OCI-M2 (cell line): ENCODE results near the gene HS3ST5.

ENCODE experiments used
- DNase-seq: peaks from one replicate; lab custom pipeline; 2025; ENCODE audit not compliant: unreplicated experiment; lab: John Stamatoyannopoulos, UW

HS3ST5 gene, protein sequence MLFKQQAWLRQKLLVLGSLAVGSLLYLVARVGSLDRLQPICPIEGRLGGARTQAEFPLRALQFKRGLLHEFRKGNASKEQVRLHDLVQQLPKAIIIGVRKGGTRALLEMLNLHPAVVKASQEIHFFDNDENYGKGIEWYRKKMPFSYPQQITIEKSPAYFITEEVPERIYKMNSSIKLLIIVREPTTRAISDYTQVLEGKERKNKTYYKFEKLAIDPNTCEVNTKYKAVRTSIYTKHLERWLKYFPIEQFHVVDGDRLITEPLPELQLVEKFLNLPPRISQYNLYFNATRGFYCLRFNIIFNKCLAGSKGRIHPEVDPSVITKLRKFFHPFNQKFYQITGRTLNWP

DNA sequence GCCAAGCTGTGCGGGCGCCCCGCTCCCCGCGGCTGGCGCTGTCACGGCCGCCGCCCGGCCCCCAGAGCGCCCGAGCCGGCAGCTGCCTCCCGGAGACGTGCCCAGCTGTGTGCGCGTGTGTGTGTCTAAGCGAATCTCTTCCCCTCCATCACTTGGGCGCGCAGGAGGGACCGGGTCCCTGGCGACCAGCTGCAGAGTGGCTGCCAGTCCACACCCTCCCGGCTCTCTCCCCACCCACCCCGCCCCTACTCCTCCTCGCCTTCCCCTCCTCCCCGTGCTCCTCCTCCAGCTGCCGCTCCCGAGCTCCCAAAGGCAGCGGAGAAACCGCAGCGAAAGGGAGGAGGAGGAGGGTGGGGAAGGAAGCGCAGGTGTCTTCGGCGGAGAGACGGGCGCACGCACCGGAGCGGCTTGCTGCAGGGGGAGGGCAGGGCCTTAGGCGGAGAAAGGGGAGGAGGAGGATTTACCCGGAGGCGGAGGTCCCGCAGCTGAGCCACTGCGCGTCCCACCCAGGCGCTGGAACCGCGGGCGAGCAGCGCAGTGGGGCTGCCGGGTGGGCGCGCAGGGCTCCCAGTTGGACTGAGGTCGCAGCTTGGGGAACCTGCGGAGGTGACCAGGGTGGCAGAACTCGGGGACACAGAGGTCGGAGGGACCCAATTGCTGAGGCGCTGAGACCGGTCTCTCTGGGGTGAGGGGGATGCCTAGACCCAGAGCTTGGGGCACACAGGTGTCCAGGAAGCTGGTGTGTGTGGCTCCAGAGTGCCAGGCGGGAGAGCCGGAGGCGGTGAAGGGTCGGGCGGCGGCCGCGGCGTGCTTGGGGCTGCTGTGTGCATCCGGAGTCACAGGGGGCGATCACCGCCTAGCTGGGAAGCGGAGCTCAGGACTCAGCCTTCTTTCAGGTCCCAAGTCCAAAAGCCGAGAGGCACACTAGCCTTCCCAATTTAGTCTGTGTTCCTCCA is at the start of gene HS3ST5:
TSS of gene HS3ST5 (minus strand) at position 198 of the 956 bp plus-strand sequence. CDS start 280,178 bp downstream, outside the sequence.
- no peak for DNase-seq

- no peak for DNase-seq
These were observed 47.4 kb upstream of the HS3ST5 start for GRCh38 chr6:114390176-114390575.

DNA sequence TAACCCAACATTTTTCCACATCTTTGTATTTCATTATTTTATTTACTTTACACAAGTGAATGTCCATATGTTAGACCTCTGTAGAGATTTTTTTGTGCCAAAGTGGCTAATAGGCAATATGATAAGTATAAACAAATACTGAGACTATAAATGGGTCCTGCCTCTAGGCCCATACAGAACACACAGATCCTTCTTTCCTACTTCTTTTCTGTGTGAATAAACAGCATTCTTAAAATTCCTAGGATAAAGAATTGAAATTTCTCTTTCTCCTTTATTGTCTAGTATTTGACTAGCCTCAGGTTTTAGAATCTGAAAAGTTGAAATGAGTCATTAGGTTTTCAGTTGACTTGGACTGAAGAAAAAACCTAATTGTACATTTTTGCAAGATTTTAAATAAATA is 46.3 kb upstream of the HS3ST5 start:
- DNase-seq: no peak

DNA sequence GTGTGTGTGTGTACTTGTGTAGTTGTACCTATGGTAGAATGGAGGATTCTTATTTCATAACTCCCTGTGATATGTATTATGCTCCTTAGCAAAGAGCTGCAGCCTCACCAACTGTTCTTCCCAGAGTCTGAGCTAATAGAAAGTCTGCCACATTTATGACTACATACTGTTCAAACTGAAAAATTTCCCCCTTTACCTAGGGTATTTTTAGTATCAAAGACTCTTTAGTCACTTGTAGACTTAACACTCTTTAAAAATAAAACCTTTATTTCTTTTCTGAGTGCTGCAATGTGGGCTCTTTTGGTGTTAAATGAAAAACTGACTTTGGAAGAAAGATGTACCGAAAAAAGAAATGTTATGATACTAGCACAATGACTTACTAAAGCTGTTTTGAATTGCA is 39.6 kb upstream of the HS3ST5 start:
- no peak for DNase-seq

- no peak for DNase-seq
These were observed 35.1 kb upstream of the HS3ST5 start for GRCh38 chr6:114377881-114378280.

DNA sequence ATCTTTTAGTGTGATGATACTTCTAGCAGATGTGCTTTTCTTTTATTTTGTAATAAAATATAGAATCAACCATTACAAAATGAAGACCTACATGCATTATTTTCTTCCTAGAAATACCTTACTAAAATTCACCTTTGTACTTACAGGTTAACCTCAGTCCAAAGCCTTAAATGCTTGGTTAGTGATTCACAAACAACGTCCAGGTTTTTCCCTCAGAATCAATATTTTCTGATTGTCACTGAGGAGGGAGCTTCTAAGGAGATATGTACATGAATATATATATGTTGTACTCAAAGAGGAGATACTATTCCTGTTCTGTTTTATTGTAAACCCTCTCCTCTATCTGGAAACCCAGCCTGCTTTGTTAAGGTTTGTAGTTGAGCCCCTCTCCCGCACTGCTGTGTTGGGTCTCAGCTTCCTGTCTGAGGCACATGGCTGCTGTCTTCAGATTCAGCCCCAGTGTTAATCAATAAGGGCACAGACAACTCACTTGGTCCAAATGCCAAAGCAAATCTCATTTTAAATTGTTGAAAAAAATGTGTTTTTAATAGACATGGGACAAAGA is 33.9 kb upstream of the HS3ST5 start:
- no peak for DNase-seq

- DNase-seq: no peak
These were observed 32.8 kb upstream of the HS3ST5 start for GRCh38 chr6:114375541-114376192.

DNA sequence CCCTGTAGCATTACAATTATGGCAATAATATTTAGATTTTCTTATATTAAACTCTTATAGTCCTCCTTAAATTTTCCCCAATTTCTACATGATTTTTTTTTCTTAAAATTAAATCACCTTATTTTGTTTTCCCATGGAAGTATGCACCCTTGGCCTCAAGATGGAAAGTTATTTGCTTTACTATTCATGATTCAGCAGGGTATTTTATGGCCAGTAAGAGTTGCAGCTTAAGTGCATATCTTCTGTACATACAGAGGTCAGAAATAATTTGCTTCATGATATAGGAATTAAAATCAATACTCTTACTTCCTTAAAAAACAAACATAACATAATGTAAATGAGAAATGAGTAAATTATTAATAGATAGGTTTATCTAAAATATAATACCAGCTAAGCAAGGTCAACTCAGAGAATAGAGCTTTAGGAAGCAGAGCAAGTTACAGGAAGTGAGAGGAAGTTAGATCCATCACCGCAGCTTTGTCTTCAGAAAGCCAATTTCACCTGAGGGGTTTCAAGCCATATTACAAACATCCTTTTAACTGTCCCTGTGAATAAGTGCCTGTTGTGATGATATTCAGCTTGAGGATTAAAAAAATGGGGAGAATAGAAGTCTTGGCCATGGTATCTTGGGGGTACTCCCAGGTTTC is 24.6 kb upstream of the HS3ST5 start:
- DNase-seq: no peak

GRCh38 chr6:114366899-114367298 is 24.1 kb upstream of the HS3ST5 start:
- no peak for DNase-seq

DNA sequence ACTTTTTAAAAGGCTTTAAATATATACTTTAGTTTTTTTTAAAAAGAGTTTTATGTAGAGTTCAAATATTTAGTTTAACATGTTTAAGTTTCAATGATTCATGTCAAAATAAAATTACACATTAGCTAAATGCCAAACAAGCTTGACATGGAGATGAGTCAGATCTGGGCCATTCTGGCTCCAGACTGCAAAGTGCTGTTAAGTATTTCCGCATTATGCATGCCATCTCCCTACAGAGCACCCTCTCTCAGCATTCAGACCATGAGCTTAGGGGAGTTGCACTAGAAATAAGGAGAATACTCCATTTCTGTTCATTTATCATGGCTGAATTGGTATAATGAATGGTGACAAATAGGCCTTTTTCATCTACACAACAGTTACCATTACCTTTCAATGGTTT is 21.5 kb upstream of the HS3ST5 start:
- no peak for DNase-seq

- no peak for DNase-seq
These were observed 20.1 kb upstream of the HS3ST5 start for GRCh38 chr6:114362957-114363356.

DNA sequence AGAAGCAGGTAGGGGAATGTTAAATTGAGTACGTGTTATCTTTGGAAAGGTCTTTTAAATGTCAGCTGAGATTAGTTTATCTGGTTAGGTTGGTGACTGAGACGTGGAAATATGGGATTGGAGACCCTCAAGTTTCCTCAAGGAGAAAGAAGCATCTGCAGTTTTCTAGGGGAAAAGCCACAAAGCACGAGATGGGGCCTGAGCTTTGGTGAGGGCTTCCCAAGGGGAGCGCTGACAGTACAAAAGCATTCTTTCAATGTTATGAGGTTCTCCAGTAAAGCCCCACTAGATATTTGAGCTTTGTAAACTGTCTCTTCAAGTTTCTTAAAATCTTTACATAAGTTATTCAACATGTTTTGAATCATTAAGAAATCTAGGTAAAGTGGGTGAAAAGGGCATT is 19.6 kb upstream of the HS3ST5 start:
- no peak for DNase-seq

- no peak for DNase-seq
These were observed 18.2 kb upstream of the HS3ST5 start for GRCh38 chr6:114361036-114361435.

- DNase-seq: no peak
These were observed 12.5 kb upstream of the HS3ST5 start for GRCh38 chr6:114355300-114355699.

DNA sequence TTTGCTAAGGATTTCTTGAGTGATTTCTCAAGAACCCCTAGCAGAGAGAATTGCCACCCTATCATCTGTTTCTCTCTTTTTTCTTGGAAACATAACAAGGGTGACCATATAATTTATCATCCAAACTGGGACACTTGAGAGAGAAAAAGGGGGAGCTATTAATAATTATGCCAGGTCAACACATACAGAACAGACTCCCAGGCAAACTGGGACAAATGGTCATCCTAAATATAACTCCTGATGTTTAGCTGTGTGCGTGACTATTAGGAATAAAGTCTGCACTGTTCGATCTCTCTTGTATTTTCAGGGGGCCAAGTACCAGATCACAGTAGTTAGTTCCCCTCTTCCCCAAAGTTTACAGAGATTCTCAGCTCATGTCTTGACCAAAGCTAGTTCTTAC is 11.7 kb upstream of the HS3ST5 start:
- no peak for DNase-seq

GRCh38 chr6:114346451-114346850 is 3.6 kb upstream of the HS3ST5 start:
- DNase-seq: no peak

GRCh38 chr6:114344971-114345275 is 2.1 kb upstream of the HS3ST5 start:
- no peak for DNase-seq

DNA sequence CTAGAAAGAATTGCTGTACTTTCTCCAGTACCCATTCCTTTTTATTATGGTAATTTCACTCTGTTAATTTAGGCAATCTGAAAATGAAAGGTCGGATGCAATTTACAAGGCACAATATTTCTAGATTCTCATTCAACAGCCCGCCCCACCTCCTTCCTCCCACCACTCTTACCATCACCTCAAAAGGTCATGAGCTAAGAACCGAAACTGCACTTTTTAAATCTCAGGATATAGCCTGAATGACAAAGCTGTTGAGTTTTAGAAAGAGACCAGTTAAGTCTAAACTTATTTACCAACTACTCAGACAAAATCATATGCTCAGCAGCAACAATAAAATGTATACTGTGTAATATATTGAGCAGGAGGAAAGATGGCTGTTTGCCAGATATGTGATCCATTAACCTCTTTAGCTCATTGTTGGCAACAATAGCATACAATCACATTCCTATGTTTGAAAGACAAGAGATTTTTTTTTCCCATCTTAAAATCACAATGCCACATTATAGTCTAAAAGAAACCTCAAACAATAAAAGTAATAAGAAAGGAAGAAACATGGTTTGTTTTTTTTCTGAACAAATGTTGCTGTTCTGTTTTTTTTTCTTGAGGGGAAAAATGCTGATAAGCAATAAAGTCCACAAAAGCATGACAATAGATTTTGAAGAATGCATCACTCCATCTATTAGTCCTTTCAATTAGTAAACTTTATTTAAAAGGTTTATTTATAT is 1.6 kb upstream of the HS3ST5 start:
- no peak for DNase-seq

- DNase-seq: no peak
These were observed 940 bp upstream of the HS3ST5 start for GRCh38 chr6:114343782-114344144.

DNA sequence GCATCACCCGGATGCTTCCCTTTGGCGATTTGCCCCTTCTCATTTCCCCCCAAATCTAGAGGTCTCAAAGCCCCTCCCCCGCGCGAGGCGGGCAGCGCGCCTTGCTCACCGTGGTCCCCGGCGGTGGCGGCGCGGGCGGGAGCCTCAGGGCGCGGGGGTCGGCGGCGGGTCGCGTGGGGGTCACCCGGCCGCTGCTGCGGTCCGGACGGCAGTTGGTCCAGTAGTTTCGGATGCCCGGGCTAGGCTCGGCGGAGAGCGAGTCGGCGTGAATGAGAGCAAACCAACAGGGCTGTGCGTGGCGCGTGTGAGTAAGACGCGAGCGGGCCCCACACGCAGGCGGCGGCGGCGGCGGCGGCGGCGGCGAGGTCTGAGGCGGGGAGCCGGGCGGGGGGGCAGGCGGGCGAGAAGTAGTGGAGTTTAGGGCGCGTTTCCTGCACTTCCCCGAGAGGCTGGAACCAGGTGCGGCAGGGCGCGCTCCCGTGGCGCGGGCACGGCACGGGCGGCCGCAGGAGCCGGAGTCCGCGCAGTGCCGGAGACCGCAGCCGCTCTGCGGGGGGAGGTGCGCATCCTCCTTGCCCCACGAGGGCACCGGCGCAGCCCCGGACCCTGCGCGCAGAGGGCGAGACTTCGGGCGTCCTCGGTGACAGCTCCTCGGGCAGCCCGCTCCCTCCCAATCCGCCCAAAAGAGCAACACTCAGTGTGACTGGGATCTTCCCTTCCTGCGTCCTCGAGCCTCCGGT is 567 bp downstream of the HS3ST5 start:
- DNase-seq: no peak
